HG03135 (cell line): ENCODE results near the gene DND1.
"Not testable (repeated sequence)": the region's sequence is repeated elsewhere in the genome, so short reads cannot be mapped to it uniquely, and the experiment has no call there.

ENCODE experiments used
- ATAC-seq: cut with Tn5 transposase; IDR thresholded peaks from one replicate; pipeline ENCODE4 v1.9.1; 2021; ENCODE audit warnings: mild to moderate bottlenecking, moderate library complexity; ENCODE audit not compliant: unreplicated experiment

The DND1 gene

GRCh38 chr5:140673187-140673976 lies at the start of gene DND1:
Gene DND1 (minus strand): TSS chr5:140673576. CDS start chr5:140673542, 34 bp downstream.
- ATAC-seq = no peak

DNA sequence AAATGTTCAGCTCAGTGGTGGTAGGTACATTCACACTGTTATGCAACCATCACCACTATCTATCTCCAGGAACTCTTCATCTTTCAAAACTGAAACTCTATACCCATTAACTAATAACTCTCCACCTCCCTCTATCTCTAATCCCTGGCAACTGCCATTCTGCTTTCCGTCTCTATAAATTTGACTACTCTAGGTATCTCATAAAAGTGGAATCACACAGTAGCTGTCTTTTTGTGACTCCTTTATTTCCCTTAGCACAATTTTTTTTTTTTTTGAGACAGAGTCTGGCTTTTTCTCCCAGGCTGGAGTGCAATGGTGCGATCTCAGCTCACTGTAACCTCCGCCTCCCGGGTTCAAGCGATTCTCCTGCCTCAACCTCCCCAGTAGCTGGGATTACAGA lies 48.0 kb upstream of the DND1 start:
- not testable (repeated sequence) for ATAC-seq

DNA sequence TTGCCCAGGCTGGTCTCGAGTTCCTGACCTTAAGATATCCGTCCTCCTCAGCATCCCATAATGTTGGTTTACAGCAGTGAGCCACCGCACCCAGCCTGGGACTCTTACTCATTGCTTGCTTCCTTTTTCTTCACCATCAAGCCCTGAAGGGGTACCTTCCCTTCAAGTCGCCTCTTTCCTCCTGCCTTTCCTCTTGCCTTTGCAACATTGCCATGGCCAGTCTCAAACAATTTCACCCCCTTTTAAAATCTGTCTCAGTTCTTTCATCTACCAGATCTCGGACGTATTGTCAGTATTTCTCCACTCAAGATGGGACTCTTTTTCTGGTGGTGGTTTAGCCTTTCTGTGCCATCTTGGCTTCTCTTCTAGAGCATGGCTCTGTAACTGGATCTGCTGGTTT lies 47.4 kb upstream of the DND1 start:
- ATAC-seq = not testable (repeated sequence)

DNA sequence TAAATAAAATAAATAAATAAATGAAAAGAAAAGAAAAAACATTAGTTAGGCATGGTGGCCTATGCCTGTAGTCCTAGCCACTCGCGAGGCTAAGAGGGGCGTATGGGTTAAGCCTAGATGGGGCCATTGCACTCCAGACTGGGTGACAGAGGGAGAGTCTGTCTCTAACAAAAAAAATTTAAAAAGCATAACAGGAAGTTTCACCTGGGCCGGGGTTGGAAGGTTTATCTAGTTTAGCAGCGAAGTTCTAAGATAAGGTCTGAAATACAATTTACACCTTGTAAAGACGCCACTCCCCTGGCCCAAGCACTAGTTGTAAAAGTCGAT lies 44.9 kb upstream of the DND1 start:
- ATAC-seq = no peak

DNA sequence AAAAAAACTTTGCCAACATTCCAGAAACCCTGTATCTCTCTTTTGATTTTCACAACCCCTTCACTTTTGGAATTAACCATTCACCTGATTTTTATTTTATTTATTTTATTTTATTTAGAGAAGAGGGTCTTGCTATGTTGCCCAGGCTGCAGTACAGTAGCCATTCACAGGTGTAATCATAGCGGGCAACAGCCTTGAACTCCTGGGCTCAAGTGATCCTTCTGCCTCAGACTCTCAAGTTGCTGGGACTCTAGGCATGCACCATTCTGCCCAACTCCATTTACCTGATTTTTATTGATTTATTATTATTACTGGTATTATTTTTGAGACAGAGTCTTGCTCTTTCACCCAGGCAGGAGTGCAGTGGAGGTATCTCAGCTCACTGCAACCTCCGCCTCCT lies 42.9 kb upstream of the DND1 start:
- ATAC-seq = not testable (repeated sequence)

DNA sequence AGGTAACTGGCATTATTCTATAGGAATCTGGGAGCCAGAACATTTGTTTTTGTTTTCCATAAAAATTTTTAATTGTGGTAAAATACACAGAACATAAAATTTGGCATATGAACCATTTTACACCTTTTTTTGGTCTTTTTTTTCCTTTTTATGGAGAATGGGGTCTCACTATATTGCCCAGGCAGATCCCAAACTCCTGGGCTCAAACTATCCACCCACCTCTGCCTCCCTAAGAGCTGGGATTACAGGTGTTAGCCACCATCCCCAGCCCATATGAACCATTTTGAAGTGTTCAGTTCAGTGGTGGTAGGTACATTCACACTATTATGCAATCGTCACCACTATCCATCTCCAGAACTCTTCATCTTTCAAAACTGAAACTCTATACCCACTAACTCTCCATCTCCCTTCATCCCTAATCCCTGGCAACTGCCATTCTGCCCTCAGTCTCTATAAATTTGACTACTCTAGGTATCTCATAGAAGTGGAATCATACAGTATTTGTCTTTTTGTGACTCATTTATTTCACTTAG lies 40.3 kb upstream of the DND1 start:
- ATAC-seq = no peak

GRCh38 chr5:140711794-140712193 lies 38.4 kb upstream of the DND1 start:
- no peak for ATAC-seq

- ATAC-seq = peak; percentile 90
Observed at GRCh38 chr5:140710899-140711552, 37.6 kb upstream of the DND1 start.

DNA sequence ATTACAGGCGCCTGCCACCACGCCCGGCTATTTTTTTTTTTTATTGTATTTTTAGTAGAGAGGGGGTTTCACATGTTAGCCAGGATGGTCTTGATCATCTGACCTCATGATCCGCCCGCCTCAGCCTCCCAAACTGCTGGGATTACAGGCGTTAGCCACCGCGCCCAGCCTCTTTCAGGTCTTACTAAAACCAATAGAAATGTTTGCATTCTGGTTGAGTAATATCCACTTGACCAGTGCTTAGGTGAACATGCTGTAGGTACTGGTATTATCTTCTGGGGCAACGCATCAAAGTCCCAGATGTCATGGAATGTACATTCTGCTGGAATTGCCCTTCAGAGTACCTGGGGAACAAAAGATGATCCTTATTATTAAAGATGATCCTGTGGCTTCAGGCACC lies 35.4 kb upstream of the DND1 start:
- not testable (repeated sequence) for ATAC-seq

GRCh38 chr5:140707812-140708211 lies 34.4 kb upstream of the DND1 start:
- ATAC-seq = no peak

DNA sequence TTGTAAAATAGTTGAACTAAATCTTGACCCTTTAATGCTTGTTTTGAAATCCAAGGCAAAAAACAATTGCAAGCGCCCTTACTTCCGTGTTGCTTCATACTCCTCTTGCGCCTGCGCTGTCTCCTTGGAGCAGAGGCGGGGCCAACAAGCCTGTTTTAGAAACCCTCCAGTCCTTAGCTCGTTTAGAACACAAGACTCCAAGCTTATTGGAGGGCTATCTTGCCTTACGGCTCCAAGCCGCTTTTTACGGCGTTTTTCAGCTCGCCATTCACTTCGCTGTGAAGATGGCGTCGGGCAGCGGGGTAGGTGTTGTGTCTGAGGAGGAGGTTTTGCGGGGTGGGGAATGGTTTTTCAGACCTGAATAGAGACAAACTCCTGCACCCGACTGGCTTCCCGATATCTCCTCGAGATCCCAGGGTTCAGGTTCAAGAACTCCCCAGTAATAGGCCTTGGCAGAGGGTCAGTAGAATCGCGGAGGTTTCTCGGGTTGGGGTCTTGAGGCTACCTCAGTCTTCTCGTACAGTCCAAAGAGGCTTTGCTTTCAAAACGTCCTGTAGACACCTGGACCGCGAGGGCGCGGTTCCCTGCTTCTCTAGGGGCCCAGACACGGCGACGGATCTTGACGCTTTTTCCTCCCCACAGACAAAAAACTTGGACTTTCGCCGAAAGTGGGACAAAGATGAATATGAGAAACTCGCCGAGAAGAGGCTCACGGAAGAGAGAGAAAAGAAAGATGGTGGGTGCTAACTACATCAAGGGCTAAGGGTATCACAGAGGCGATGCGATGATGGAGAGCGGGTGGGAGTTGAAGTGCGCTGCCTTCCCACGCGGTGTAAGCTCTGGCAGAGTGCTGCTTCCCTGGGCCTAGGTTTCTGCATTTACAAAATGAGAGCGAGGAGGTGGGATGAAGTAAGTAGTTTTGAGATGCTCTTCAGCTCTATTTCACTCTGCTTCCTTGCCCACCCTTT lies 27.1 kb upstream of the DND1 start, which contains the start of gene ZMAT2:
TSS of gene ZMAT2 (plus strand) at position 271 of the 968 bp plus-strand sequence. CDS start at position 285, 14 bp downstream.
- ATAC-seq = peak; percentile 97

- ATAC-seq = no peak
Observed at GRCh38 chr5:140696891-140697492, 23.6 kb upstream of the DND1 start.

DNA sequence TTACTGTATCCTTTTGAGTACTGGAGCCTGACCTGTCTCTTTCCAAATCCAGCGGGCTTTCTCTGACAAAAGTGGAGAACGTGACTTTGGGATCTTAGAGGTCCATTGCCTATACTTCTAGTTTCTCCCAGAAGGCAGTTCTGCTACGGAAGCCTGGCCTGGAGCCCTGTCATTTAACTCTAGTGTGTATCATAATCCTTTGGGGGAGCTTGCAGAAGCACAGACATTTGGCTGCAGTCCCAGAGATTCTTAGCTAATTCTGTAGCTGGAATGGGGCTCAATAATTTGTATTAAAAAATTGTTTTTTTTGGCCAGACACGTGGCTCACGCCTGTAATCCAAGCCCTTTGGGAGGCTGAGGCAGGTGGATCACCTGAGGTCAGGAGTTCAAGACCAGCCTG lies 20.9 kb upstream of the DND1 start:
- no peak for ATAC-seq

DNA sequence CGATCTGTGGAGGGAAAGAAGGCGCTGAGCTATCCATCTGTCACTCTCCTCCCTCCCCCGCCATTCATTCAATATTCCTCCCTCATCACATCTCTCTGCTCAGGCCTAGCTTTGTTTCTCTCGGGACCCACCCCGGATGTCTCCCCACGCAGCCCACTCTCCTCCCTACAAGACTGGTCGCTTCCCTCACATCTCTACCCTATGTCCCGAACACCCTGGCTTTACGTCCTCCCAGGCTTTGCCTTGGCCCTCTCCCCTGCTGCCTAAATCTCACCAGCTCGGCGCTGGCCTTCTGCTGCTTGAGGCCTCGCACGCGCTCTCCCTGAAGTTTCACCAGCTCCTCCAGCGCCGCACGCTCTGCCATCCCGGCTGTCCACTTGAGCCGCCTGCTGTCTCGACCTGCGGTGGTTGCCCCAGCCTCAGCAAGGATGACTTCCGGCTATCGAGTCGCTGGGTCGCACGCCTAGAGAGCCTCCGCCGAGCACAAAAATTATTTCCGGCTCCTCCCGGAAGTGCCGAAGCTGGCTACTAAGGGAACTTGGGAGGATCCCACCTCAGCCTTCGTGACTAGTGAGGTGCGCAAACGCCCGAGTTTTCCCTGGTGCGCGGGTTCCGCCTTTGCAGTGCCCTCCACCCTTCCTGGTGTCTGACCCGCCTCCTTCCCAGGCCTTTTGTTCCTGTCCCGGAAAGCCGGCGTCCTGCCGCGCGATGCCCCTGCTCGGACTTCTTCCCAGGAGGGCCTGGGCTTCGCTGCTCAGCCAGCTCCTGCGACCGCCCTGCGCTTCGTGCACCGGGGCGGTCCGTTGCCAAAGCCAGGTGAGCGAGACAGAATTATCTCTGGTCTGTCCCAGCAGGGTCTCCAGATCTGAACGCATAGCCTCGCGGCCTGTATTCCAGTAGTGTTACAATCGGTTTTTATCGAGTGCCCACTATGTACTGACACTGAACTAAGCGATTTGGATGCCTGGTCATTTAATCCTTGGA lies 17.9 kb upstream of the DND1 start, which contains the start of the genes HARS1 and HARS2:
TSS of gene HARS1 (minus strand) at position 430 of the 984 bp plus-strand sequence. CDS start at position 364, 66 bp downstream.
TSS of gene HARS2 (plus strand) at position 515 of the 984 bp plus-strand sequence. CDS start at position 709, 194 bp downstream.
- peak; percentile 97 for ATAC-seq

DNA sequence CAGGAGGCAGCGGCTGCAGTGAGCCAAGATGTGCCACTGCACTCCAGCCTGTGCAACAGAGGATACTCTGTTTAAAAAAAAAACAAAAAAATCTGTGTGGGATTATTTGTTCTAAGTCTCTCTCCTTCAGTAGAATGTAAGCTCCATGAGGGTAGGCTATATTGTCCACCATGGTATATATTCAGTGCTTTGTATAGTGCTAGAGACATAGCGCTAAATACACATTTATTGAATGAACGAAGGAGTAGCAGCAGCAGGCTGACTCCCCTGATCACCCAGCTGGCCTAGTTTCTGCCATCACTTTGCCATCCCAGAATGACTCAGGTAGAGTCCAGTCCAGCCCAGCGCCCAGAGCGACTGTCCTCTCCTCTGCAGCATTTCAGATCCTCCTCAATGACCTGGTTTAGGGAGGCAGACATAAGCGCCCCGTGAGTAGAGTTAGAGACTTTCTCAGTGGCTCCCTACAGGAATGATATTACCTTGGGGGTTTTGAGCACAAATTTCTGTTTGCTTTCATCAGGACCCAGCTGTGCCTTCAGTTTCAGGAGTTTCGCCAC lies 17.1 kb upstream of the DND1 start:
- ATAC-seq = no peak

GRCh38 chr5:140678993-140679392 lies 5.6 kb upstream of the DND1 start:
- no peak for ATAC-seq

- no peak for ATAC-seq
Observed at GRCh38 chr5:140677947-140678346, 4.6 kb upstream of the DND1 start.

- ATAC-seq = no peak
Observed at GRCh38 chr5:140674629-140675028, 1.3 kb upstream of the DND1 start.

DNA sequence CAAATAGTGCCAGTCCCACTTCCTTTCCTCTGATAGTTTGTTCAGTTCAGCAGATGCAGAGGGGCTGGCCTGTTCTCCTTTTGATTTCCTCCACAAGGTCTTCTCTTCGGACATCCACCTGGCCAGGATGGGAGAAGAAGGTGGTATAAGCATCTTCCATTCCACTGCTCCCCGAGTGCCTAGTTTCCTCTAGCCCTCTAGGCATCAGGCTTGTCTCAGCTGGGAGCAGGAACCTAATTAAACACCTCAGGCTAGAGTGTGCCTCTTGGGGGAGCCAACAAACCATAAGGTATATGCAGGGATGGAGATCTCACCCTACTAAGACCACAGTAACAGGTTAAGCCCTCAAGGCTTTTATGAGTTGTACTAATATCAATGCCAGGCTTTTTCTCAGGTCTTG lies 835 bp upstream of the DND1 start:
- ATAC-seq = no peak
